PC-3 (cell line): Measurements from ENCODE around the gene ADAM12. TPM values are rescaled to one million over a fixed set of nuclear protein-coding genes. Genes with fewer than 3 reads are reported as not detected.

Experiments used
- ATAC-seq: fragments of 200-7000 bp; cut with Tn5 transposase; 2 replicates; pipeline ENCODE4 v1.9.1; 2020; ENCODE audit warnings: mild to moderate bottlenecking, moderate library complexity
- BruUV-seq: library from RNA; stranded (reverse); fragments of 400-500 nt; replicated peaks from 2 replicates; lab custom pipeline; 2021; lab: Mats Ljungman, UMichigan
- CTCF ChIA-PET: fragments of 300-600 bp; sonication (Branson Sonifier 250); formaldehyde crosslinking; loops from one replicate; lab custom pipeline; 2022; ENCODE audit warnings: antibody characterized with exemption; lab: Charles Lee
- POLR2A ChIA-PET: fragments of 300-600 bp; sonication (Branson Sonifier 250); formaldehyde crosslinking; loops from one replicate; lab custom pipeline; 2022; ENCODE audit warnings: antibody characterized with exemption; ENCODE audit not compliant: unreplicated experiment; lab: Charles Lee
- DNase-seq: peaks from one replicate; pipeline ENCODE4 v3.0.0-alpha.2; 2015
- H2AFZ ChIP-seq: fragments of 300-600 bp; sonication (generic); 2 replicates; pipeline ENCODE4 v1.6.0; 2016; ENCODE audit warnings: antibody characterized with exemption, low read length
- H3F3A ChIP-seq: fragments of 300-600 bp; sonication (generic); one replicate; pipeline ENCODE4 v1.6.0; 2017; ENCODE audit warnings: antibody characterized with exemption, low read length, control low read depth, mild to moderate bottlenecking; ENCODE audit not compliant: unreplicated experiment
- H3K27ac ChIP-seq: fragments of 300-600 bp; sonication (generic); 2 replicates; pipeline ENCODE4 v1.5.1; 2016; ENCODE audit warnings: mild to moderate bottlenecking, low read length
- H3K27me3 ChIP-seq: fragments of 300-600 bp; sonication (generic); 2 replicates; pipeline ENCODE4 v1.6.1; 2016; ENCODE audit warnings: low read length, mixed read lengths
- H3K36me3 ChIP-seq: fragments of 300-600 bp; sonication (generic); 2 replicates; pipeline ENCODE4 v1.6.1; 2016; ENCODE audit warnings: low read depth, mixed run types, low read length, mixed read lengths
- H3K4me1 ChIP-seq: fragments of 300-600 bp; sonication (generic); 2 replicates; pipeline ENCODE4 v1.5.1; 2016; ENCODE audit warnings: low read length; ENCODE audit not compliant: insufficient read depth
- H3K4me2 ChIP-seq: fragments of 300-600 bp; sonication (generic); 2 replicates; pipeline ENCODE4 v1.6.0; 2016; ENCODE audit warnings: low read length
- H3K4me3 ChIP-seq: fragments of 300-600 bp; sonication (generic); 2 replicates; pipeline ENCODE4 v1.5.1; 2016; ENCODE audit warnings: mild to moderate bottlenecking, low read length, mixed read lengths
- H3K79me2 ChIP-seq: fragments of 300-600 bp; sonication (generic); 2 replicates; pipeline ENCODE4 v1.6.1; 2017; ENCODE audit warnings: low read length, mixed read lengths
- H3K9ac ChIP-seq: fragments of 300-600 bp; sonication (generic); 2 replicates; pipeline ENCODE4 v1.6.0; 2016; ENCODE audit warnings: mild to moderate bottlenecking, low read length
- H3K9me2 ChIP-seq: fragments of 300-600 bp; sonication (generic); replicated peaks from 2 replicates; pipeline ENCODE4 v1.6.1; 2016; ENCODE audit warnings: mixed run types, low read length, mixed read lengths
- H3K9me3 ChIP-seq: fragments of 300-600 bp; sonication (generic); 2 replicates; pipeline ENCODE4 v1.6.1; 2016; ENCODE audit warnings: low read length, mixed read lengths
- H4K20me1 ChIP-seq: fragments of 300-600 bp; sonication (generic); 2 replicates; pipeline ENCODE4 v1.6.1; 2016; ENCODE audit warnings: low read length, mixed read lengths
- EZH2 ChIP-seq: fragments of 300-600 bp; sonication (generic); IDR thresholded peaks from one replicate; pipeline ENCODE4 v1.6.1; 2017; ENCODE audit warnings: antibody characterized with exemption, mild to moderate bottlenecking, low read length; ENCODE audit not compliant: unreplicated experiment
- EZH2phosphoT487 ChIP-seq: fragments of 300-600 bp; sonication (generic); IDR thresholded peaks from 2 replicates; pipeline ENCODE4 v1.6.1; 2018; ENCODE audit warnings: mild to moderate bottlenecking, antibody characterized with exemption, low read length, borderline replicate concordance
- intact Hi-C: fragments of 100-400 bp; cut with micrococcal nuclease; formaldehyde crosslinking; loops from 2 replicates; pipeline ENCODE4 v1.9.0; 2023
- total RNA-seq: library from RNA; depleted of rRNA; stranded (reverse); fragments of >200 nt; gene quantifications from 2 replicates; pipeline ENCODE4 v1.2.3, GENCODE V29; 2014
- TF ChIP-seq, protein P1 (sequence below): fragments of 300-600 bp; sonication (generic); conservative IDR thresholded peaks from 2 replicates; pipeline ENCODE4 v1.5.1; 2017; ENCODE audit warnings: antibody characterized with exemption, low read depth, mild to moderate bottlenecking, low read length

Gene ADAM12
- total RNA-seq, 1 experiment from 2014 or later, result 3.4 TPM

DNA sequence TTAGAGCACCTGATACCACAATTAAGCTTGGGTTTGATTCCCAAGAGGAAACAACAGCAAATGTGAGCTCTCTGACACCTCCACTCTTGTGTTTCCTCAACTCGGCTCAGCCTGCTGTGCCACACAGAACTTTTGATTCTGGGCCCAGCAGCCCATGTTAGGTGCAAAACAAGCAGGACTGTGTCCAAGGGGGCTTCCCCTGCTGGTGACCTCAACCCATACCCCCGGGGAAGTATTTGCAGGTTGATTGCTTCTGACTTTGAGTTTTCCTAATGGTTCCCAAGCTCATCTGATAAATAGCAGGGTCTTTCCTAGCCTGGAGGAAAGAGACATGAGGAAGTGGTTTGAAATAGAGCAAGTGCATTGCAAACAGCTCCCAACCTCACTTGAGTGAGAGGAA is 43.5 kb upstream of the ADAM12 start:
- H3K9me2 ChIP-seq, result no peaks in the 10 kb centered on the region
- H2AFZ ChIP-seq, result no peak overlapping the region
- no peaks in the 10 kb centered on the region for H4K20me1 ChIP-seq
- H3K9ac ChIP-seq, result no peak overlapping the region
- no TSS peak for BruUV-seq
- POLR2A ChIA-PET, result no interaction called here
- intact Hi-C loops, result no loop called here
- no peak overlapping the region for H3K4me3 ChIP-seq
- H3K79me2 ChIP-seq, result no peaks in the 10 kb centered on the region
- H3F3A ChIP-seq, result no peaks in the 10 kb centered on the region
- H3K27ac ChIP-seq, result no peak overlapping the region
- DNase-seq (no peak), ATAC-seq (no peak)
- H3K27me3 ChIP-seq, result no peaks in the 10 kb centered on the region
- CTCF ChIA-PET, result no interaction called here
- TF ChIP-seq EZH2, result no peak
- TF ChIP-seq, protein P1, sequence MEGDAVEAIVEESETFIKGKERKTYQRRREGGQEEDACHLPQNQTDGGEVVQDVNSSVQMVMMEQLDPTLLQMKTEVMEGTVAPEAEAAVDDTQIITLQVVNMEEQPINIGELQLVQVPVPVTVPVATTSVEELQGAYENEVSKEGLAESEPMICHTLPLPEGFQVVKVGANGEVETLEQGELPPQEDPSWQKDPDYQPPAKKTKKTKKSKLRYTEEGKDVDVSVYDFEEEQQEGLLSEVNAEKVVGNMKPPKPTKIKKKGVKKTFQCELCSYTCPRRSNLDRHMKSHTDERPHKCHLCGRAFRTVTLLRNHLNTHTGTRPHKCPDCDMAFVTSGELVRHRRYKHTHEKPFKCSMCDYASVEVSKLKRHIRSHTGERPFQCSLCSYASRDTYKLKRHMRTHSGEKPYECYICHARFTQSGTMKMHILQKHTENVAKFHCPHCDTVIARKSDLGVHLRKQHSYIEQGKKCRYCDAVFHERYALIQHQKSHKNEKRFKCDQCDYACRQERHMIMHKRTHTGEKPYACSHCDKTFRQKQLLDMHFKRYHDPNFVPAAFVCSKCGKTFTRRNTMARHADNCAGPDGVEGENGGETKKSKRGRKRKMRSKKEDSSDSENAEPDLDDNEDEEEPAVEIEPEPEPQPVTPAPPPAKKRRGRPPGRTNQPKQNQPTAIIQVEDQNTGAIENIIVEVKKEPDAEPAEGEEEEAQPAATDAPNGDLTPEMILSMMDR, result no peak
- TF ChIP-seq EZH2phosphoT487, result no peak
- no peaks in the 10 kb centered on the region for H3K36me3 ChIP-seq
- H3K4me1 ChIP-seq, result peaks cover 16% of the 10 kb centered on the region
- no peak overlapping the region for H3K4me2 ChIP-seq
- H3K9me3 ChIP-seq, result no peaks in the 10 kb centered on the region

DNA sequence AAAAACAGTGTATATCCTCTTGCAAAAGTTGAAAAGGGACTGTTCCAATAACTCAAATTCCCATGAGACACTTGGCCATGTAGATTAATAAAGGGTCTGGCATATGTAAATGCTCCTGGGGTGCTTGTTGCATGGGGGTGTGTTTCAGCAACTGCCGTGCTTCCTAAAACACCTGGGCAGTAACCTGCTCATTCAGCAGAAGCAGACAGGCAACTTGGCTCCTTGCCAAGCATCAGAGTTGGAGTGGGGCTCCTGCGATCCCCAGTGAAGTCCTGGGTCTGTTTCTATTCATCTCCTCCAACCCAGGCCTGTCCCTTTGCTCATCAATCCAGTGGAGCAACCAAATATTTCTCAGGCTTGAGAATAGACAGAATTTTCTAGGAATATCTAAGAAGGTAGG is 42.2 kb upstream of the ADAM12 start:
- ATAC-seq (no peak), DNase-seq (no peak)
- TF ChIP-seq, protein P1, result no peak
- TF ChIP-seq EZH2phosphoT487 (no peak), EZH2 (no peak)
- POLR2A ChIA-PET, result no interaction called here
- Histone ChIP-seq H3F3A (no peaks in the 10 kb centered on the region), H3K4me2 (no peak overlapping the region), H4K20me1 (no peaks in the 10 kb centered on the region), H3K9me2 (no peaks in the 10 kb centered on the region), H3K79me2 (no peaks in the 10 kb centered on the region), H3K27ac (no peak overlapping the region), H3K9me3 (no peaks in the 10 kb centered on the region), H3K36me3 (no peaks in the 10 kb centered on the region), H3K9ac (no peak overlapping the region), H3K4me3 (no peak overlapping the region), H3K4me1 (peaks cover 16% of the 10 kb centered on the region), H2AFZ (no peak overlapping the region), H3K27me3 (no peaks in the 10 kb centered on the region)
- CTCF ChIA-PET, result no interaction called here
- intact Hi-C loops, result no loop called here
- no TSS peak for BruUV-seq

DNA sequence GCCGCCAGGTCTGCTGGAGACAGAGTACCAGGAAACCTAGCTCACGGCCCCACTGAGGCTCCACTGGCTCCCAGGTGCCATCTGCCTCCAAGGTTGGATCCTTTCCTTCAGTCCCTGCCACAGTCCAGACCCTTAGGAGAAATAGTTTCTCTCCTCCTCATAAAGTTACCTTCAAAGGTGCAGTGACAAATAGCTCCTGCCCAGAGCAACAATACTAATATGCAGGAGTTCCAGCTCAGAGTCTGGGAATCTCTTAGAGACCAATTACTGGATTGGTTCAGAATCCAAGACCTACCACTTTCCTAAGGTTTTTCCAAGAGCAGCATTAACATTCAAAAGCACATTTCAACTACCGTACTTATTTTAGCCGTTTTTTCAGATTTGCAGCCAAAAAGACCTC is 41.0 kb upstream of the ADAM12 start:
- Histone ChIP-seq H3K27ac (no peak overlapping the region), H3K27me3 (no peaks in the 10 kb centered on the region), H3K9me2 (no peaks in the 10 kb centered on the region), H3F3A (no peaks in the 10 kb centered on the region), H4K20me1 (no peaks in the 10 kb centered on the region), H3K9ac (no peak overlapping the region), H3K4me2 (no peak overlapping the region), H3K4me3 (no peak overlapping the region), H3K9me3 (no peaks in the 10 kb centered on the region), H2AFZ (no peak overlapping the region), H3K36me3 (no peaks in the 10 kb centered on the region), H3K79me2 (no peaks in the 10 kb centered on the region), H3K4me1 (peaks cover 16% of the 10 kb centered on the region)
- TF ChIP-seq EZH2, result no peak
- TF ChIP-seq EZH2phosphoT487, result no peak
- TF ChIP-seq, protein P1, result no peak
- DNase-seq, result no peak
- POLR2A ChIA-PET, result no interaction called here
- no peak for ATAC-seq
- intact Hi-C loops, result no loop called here
- BruUV-seq, result no TSS peak
- CTCF ChIA-PET, result no interaction called here
